ENCODE results near the gene PLSCR3.
A peak's percentile ranks its signal among the peaks of the same experiment; 100 is the strongest.

Gene PLSCR3

DNA sequence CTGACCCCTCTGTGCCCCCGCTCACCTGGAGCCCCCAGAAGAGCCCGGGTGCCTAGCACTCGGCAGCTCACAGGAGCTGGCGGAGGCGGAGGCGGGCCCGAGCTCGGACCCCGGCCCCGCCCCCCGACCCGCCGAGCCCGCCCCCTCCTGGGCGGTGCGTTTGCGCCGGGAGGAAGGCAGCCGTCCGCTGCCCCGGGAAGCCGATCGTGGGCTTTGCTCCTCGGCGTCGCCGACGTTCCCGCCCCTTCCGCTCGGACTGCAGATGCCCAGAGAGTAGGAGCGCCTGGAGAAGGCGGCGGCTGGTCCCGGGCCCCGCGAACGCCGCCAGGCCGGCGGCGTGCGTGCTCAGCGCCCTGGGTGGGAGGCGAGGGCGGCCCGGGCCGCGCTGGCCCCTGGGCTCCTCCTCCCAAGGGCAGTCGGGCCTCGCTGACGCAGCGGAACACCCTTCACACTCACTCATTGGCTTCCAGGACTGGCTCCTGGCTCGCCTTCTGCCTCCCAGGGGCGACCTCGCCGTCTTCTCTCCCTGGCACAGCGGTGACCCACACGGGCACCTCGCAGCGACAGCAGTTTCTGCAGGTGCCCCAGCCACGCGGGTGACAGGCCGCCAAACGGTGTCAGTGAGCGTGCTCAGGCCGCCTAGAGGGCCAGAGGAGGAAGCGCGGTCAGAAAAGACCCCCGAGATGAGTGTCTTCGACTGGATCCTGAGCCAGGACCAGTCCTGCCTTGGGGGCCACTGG lies at the start of gene PLSCR3:
PLSCR3 (minus strand) TSS at position 74 of the 740 bp plus-strand sequence. CDS start 415 bp downstream, outside the sequence.
- DNase-seq (ENCODE audit: low spot score), result peak; percentile 62

DNA sequence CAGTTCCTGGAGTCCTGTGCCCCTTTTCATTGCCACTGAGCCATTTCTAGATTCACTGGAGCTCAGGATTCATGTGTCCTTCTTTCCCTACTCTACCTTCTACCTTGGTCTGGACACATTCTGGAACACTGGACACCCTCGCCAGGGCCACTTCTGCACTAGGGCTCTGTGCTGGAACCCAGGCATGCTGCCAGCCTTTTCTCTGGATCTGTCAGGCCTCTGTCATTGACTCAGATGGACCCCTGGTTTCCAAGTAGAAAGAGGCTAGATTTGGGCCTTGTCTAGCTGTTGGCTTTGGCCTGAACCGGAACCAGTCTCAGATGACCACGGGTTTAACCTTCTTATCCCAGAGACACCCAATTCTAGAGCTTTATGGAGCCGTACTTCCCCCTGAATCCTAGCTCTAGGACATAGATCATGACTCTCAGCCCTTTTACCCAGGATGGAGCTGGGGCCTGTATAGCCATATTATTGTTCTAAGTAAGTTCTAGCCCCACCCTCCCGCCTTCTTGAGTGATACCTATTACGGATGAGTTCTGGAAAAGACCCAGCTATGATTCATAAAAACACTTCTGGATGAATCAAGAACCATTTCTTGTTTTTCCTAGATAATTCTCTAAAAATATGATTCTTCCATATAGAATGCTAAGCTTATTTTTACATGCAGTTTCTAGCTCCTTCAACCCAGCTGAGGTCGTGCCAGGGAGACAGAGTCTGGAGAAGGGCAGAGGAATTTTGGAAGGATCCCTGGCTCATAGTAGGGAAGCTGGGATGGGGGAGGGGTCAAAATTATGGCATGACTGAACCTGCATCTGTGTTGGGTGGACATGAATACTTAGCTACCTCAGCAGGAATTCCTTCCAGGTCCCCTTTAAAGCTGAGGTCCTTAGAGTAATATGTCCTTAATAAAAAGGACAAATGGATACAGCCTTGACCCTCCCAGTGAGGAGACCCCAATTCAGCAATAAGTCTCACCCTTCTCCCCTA lies 49.5 kb upstream of the PLSCR3 start:
- no peak for DNase-seq (ENCODE audit: low spot score)

DNA sequence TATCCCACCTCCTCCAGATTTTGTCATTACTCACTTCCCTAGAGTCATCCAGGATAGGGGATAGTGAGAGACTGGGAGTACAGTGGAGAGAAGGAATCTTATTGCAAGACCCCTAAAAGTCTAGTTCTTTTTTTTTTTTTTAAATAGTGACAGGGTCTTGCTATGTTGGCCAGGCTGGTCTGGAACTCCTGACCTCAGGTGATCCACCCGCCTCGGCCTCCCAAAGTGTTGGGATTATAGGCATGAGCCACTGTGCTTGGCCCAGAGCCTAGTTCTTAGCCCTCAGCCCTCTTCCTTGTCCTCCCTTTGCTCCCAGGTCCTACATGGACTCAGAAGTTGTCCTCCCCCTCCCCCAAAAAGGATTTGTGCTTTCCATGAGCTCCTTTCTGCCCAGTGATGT lies 47.8 kb upstream of the PLSCR3 start:
- no peak for DNase-seq (ENCODE audit: low spot score)

DNA sequence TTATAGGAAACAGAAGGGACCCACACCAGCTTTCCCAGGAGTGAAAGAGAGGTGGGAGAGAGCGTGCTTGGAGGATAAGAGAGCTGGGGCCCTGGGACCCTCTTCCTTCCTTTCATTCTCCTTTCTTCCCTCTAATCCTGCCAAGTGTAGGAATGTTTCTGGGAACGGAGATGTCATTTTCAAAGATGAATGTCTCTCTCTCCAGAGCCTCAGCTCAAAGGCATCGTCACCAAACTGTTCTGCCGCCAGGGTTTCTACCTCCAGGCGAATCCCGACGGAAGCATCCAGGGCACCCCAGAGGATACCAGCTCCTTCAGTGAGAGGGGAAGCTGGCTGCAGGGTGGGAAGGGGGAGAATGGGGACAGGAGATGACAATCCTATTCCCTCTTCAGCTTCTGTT lies 46.9 kb upstream of the PLSCR3 start:
- DNase-seq (ENCODE audit: low spot score), result no peak

DNA sequence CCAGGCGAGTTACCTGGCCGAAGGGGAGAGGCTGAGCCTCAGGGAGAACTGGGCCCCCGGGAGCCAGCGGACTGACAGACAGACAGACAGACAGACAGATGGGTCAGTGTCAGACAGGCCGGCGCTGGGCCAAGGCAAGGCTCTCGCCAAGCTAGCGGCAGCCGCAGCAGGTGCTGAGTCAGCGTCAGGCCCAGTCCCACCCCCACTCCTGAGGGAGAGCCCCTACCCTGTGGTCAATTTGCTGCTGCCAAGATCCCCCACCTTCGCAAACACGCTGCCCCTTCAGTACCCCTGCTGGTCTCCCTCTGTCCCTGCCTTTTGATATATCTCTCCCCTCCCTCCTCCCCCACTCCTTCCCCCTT lies 46.5 kb upstream of the PLSCR3 start:
- no peak for DNase-seq (ENCODE audit: low spot score)

DNA sequence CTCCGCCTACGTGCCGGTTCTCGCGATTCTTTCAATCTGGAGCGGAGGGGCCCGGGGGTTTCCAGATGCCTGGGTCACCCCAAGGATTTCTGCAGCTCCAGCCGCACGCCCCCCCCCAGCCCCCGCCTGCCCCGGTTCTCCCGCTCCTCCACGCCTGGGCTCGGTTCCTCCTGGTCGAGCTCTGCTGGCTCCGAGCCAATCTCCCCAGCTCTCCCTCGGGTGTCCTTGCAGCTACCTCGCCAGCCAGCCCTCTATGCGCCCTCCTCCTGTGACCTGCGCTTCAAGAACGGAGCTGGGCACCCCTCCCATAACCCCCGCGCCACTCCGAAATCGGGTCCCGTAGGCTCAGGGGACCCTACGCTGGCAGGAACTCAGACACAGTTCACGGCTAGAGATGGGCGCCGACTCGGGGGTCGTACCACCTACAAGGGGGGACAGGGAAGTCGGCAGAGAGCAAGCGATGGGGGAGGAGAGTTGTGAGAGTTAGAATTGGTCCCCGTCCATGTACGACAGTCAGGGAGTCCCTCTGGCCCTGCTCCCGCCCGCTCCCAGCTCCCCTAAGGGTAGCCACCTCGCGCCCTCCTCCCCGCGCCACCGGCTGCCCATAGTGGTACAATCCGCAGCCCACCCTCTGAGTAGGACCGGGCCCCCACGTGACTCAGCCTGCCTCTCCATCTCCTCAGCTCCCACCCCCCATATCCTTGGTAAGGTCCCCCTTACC lies 45.9 kb upstream of the PLSCR3 start:
- DNase-seq (ENCODE audit: low spot score), result no peak

DNA sequence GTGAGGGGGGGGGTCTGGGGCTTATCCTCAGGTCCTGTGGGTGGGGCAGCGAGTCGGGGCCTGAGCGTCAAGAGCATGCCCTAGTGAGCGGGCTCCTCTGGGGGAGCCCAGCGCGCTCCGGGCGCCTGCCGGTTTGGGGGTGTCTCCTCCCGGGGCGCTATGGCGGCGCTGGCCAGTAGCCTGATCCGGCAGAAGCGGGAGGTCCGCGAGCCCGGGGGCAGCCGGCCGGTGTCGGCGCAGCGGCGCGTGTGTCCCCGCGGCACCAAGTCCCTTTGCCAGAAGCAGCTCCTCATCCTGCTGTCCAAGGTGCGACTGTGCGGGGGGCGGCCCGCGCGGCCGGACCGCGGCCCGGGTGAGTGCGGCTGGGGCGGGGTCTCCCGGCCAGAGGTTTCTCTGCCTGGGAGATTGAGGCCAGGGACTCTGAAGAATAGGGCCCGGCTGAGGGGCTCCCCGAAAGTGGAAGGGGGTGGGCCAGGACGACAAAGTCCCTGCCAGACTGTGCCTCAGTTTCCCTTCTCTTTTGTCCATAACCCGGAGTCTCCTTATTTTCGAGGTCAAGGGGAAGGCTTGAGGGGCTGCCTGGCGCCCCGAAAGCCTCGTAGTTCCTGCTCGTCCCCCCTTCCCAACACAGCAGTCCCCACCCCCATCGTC lies 45.3 kb upstream of the PLSCR3 start, which contains the start of gene FGF11:
FGF11 (plus strand) TSS at position 51 of the 651 bp plus-strand sequence; CDS start at position 160, 109 bp downstream.
- no peak for DNase-seq (ENCODE audit: low spot score)

DNA sequence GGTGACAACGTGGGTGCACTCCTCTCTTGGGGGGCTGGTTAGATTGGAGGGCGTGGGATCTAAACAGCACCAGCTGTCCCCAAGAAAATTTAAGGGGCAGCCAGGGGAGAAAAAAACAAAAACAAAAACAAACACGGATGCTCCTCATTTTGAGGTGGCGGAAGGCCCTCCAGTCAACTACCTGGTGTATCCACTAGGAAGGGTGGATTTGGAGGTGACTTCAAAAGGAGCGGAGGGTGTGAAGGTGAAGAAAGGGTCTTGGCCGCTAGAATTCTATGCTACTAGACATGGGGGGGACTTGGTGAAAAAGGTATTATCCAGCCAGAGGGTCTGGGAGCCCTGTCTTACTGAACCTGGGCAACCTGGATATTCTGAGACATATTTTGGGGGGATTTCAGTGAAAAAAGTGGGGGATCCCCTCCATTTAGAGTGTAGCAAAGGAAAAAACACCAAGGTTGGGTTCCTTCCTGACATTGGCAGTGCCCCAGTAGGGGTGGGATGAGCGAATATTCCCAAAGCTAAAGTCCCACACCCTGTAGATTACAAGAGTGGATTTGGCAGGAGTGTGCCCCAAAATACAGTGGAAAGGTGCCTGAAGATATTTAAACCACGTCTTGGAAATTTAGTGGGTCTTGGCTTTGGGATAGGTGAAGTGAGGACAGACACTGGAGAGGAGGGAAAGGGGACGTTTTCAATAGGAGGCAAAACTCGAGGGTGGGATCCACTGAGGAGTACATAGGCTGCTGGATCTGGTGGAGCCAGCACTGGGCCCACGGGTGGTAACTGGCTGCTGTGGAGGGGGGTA lies 44.5 kb upstream of the PLSCR3 start:
- no peak for DNase-seq (ENCODE audit: low spot score)

DNA sequence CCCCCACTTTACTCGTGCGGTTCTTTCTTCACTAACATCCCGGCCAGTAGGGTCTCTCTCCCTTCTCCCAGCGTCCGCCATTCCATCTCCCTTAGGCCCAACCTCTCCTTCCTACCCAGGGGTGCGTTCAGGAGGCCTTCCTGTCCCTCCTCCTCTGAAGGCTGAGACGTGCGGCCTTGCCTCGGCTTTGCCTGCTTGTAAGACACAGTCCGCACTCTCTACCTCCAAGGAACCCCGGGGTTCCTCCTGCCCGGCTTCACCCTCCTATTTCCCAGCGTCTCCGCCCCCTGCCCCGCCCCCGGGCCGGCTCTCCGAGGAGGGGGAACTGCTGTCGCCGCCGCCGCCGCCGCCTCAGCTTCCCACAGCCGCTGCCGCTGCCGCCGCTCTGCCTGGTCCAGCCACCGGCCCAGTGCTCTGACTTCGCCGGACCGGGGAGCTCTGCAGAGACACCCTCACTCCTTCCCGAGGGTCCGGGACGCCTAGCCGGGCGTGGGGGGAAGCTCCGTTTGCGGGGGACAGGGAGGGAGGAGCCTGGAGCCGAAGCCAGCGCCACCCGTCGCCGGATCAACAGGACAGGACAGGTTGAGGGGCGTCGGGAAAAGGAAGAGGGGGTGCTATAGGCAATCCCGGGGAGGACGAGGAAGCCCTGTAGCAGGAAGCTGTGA lies 43.8 kb upstream of the PLSCR3 start:
- no peak for DNase-seq (ENCODE audit: low spot score)

DNA sequence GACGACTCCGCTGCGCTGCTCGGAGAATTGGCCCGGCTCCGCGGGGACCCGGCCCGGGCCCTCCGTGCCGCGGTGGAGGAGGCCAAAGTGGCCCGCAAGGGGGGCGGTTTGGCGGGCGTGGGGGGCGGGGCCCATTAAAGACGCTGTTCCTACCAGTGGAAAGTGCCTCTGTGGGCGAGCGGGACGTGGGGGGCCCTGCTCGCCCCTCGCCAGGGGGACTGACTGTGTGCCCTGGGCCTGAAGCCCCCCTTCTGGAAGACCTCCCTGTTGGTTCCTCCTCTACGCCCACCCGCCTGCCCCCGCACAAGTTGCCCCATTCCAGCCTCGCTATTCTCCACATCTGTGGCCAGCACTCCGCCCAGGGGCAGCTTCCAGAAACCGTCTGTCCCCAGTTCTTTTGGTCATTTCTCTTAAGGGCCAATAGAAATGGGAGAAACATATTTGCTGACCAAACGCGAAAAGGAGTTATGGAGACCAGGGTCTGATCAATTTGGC lies 43.1 kb upstream of the PLSCR3 start:
- no peak for DNase-seq (ENCODE audit: low spot score)

DNA sequence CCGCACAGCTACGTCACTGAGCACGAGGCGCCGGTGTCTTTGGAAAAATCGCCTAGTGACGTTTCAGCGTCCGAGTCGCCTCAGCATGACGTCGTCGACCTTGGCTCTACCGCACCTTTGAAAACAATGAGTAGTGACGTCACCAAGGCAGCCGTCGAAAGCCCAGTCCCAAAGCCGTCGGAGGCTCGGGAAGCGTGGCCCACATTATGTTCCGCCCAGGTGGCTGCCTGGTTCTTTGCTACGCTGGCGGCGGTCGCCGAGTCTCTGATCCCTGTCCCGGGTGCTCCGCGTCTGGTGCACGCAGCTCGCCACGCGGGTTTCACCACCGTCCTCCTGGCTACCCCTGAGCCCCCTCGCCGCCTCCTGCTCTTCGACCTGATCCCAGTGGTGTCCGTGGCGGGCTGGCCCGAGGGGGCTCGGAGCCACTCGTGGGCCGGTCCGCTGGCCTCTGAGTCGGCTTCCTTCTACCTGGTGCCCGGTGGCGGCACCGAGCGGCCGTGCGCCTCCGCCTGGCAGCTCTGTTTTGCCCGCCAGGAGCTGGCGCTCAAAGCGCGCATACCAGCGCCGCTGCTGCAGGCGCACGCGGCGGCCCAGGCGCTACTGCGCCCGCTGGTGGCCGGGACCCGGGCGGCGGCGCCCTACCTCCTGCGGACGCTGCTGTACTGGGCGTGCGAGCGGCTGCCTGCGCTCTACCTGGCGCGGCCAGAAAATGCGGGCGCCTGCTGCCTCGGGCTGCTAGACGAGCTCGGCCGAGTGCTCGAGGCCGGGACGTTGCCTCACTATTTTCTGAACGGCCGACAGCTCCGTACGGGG lies 42.4 kb upstream of the PLSCR3 start:
- peak; percentile 81 for DNase-seq (ENCODE audit: low spot score)

DNA sequence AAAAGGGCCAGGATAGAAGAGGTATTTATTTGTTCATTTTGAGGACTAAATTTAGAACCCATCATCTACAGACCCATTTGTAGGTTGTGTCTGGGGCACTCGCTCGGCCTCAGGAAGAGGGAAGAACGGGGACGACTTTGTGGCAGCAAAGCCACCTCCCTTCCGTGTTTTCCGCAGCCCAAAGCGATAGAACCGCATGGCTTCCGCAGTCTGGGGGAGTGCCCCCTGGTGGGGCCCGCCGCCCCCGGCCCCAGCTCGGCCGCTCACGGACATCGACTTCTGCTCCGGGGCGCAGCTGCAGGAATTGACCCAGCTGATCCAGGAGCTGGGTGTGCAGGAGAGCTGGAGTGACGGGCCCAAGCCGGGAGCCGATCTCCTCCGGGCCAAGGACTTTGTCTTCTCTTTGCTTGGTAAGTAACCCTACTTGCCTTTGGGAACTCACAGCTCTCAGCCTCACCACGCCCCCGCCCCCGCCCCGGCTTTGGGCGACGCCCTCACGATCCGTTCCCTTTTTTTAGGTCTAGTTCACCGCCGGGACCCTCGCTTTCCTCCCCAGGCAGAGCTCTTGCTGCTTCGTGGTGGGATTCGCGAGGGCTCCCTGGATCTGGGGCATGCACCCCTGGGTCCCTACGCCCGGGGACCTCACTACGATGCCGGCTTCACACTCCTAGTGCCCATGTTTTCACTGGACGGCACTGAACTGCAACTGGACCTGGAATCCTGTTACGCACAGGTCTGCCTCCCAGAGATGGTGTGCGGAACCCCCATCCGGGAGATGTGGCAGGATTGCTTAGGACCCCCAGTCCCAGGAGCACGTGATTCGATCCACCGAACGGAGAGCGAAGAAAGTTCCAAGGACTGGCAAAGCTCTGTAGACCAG lies 41.6 kb upstream of the PLSCR3 start:
- peak; percentile 8 for DNase-seq (ENCODE audit: low spot score)

DNA sequence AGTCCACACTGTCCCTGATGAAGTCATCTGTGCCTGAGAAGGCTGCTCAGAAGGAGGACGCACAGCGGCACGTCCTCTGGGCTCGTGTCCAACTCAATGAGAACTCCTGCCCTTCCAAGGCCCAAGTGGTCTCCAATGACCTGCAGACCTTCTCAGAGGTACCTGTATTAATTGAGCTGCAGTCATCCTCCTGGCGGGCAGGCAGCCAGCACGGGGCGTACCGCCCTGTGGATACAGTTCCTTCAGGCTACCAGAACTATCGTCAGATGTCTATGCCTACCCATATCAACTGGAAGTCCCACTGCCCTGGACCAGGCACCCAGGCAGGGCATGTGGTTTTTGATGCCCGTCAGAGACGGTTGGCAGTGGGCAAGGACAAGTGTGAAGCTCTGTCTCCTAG lies 38.0 kb upstream of the PLSCR3 start:
- no peak for DNase-seq (ENCODE audit: low spot score)

DNA sequence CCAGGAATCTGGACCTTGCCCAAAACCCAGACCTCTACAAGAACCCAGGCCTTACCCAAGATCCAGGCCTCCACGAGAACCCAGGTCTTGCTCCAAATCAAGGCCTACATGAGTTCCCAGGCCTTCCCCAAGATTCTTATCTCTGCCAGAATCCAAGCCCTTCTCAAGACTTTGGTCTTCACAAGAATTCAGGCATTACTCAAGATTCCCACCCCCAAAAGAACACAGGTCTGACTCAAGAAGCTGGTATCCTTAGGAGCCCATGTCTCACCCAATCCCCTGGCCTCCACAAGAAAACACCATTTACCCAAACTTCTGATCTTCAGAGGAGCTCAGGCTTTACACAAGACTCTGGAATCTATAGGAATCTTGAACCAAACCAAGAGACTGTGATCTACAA lies 36.9 kb upstream of the PLSCR3 start:
- DNase-seq (ENCODE audit: low spot score), result no peak

DNA sequence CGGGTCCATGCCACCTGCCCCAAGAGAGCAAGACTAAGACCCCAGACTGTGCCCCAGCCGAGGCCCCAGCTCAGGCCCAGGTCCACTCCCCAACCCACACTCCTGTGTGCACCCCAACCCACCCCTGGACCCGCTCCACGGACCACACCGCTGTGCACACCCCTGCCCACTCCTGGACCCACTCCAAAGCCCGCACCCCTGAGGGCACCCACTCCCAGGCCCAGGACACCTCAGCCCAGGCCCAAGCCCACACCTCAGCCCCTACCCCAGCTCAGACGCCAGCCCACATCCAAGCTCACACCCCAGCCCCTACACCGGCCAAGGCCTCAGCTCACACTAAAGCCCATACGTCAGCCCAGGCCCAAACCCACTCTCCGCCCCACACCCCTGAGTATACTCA lies 35.4 kb upstream of the PLSCR3 start:
- DNase-seq (ENCODE audit: low spot score), result no peak

DNA sequence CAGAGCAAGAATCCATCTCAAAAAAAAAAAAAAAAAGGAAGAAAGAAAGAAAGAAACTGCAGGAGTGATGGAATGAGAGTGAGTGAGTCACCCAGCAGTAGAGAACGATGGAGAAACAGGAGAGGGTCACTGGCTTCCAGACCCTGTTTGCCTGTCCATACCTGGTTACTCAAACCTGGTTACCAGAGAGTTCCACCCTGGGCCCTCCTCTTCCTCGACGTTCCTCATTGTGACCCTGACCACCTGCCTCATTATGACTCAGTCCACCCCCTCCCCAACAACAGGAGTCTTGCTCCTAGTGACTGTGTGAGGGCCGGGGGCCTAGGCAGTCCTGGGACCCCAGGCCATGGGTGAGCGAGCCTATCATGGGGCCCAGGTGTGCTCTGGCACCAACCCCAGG lies 34.2 kb upstream of the PLSCR3 start, which contains the start of gene SPEM3:
SPEM3 (plus strand) TSS at position 301 of the 400 bp plus-strand sequence; CDS start at position 347, 46 bp downstream.
- DNase-seq (ENCODE audit: low spot score), result no peak

DNA sequence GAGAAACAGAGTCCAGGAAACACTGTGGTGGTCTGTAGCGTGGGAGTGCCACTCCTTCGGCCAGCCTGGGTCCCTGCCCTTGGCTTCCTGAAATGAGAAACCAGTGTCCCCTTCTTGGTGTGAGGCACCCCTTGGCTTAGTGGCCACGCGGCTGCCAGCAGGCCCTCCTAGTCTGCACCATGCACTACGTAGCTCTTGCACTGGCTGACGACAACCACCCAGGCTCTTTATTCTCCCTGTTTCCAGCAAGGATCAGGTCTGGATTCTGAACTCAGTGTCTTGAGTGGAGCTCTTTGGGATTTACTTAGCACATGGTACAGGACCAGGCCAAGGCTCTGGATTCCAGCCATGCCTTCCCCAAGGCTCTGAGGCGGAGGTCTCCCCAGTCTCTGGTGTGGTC lies 33.2 kb upstream of the PLSCR3 start:
- DNase-seq (ENCODE audit: low spot score), result no peak

DNA sequence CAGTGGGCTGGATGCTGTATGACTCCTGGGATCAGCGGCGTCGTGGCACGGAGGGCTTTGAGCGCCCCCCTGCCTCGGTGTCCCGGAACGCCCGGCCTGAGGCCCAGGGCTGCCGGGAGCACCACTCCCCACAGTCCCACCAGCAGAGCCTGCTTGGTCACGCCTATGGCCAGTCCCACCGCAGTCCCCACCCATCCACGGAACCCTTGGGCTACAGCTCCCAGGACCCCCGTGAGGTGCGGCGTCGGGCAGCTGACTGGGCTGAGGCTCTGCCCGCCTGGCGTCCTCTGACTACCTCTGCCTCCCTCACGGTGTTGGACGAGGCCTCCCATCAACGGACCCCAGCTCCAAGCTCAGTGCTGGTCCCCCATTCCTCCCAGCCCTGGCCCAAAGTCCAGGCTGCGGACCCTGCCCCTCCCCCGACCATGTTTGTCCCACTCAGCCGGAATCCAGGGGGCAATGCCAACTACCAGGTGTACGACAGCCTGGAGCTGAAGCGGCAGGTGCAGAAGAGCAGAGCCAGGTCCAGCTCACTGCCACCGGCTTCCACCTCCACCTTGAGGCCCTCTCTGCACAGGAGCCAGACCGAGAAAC lies 32.7 kb upstream of the PLSCR3 start:
- no peak for DNase-seq (ENCODE audit: low spot score)

Measured in hematopoietic multipotent progenitor cell treated with erythropoietin and hydrocortisone succinate and interleukin-3 and kit ligand, for 17 days (in vitro differentiated cells).